SK-N-SH (cell line): ENCODE measurements around the gene CPEB3.

Source experiments
- EP300 ChIP-seq, 2 experiments: IDR thresholded peaks; 2 replicates each; pipeline versions ENCODE4 v1.4.0 to v1.6.1; 2012; ENCODE audit warnings: borderline replicate concordance in 1 of 2, low read depth in 1 of 2, low read length in 1 of 2
- FOXM1 ChIP-seq: IDR thresholded peaks from 2 replicates; pipeline ENCODE4 v1.4.0; 2012; ENCODE audit warnings: low read depth, mild to moderate bottlenecking
- GATA2 ChIP-seq: sonication (generic); formaldehyde crosslinking; IDR thresholded peaks from 2 replicates; pipeline ENCODE4 v1.5.0; 2020; ENCODE audit warnings: mild to moderate bottlenecking, missing genetic modification reagents
- NRF1 ChIP-seq: IDR thresholded peaks from 2 replicates; pipeline ENCODE4 v1.6.1; 2012; ENCODE audit warnings: low read depth, mild to moderate bottlenecking, low read length
- POLR2AphosphoS5 ChIP-seq: IDR thresholded peaks from 2 replicates; pipeline ENCODE4 v1.6.1; 2012; ENCODE audit warnings: low read depth, low read length
- REST ChIP-seq: IDR thresholded peaks from 2 replicates; pipeline ENCODE4 v1.6.1; 2012; ENCODE audit warnings: mild to moderate bottlenecking, low read depth, low read length, moderate library complexity
- RFX5 ChIP-seq: IDR thresholded peaks from 2 replicates; pipeline ENCODE4 v1.6.1; 2012; ENCODE audit warnings: mild to moderate bottlenecking, improper control_type of control experiment, low read length
- RXRA ChIP-seq: IDR thresholded peaks from 2 replicates; pipeline ENCODE4 v1.4.0; 2012; ENCODE audit warnings: low read depth, mild to moderate bottlenecking, borderline replicate concordance
- SIN3A ChIP-seq: IDR thresholded peaks from 2 replicates; pipeline ENCODE4 v1.6.1; 2012; ENCODE audit warnings: low read depth, mild to moderate bottlenecking, low read length, moderate library complexity, borderline replicate concordance
- TAF1 ChIP-seq: IDR thresholded peaks from 2 replicates; pipeline ENCODE4 v1.6.1; 2012; ENCODE audit warnings: low read depth, mild to moderate bottlenecking, low read length, moderate library complexity, borderline replicate concordance
- YY1 ChIP-seq: IDR thresholded peaks from 2 replicates; pipeline ENCODE4 v1.4.0; 2012; ENCODE audit warnings: low read depth, mild to moderate bottlenecking
- TF ChIP-seq, protein P1 (sequence below): fragments of 200-600 bp; sonication (generic); IDR thresholded peaks from 2 replicates; pipeline ENCODE4 v1.6.1; 2017; ENCODE audit warnings: antibody characterized with exemption, mild to moderate bottlenecking, moderate library complexity
- TF ChIP-seq, protein P2 (sequence below): IDR thresholded peaks from 2 replicates; pipeline ENCODE4 v1.4.0; 2012; ENCODE audit warnings: low read depth
- TF ChIP-seq, protein P3 (sequence below): fragments of 150-350 bp; IDR thresholded peaks from 2 replicates; pipeline ENCODE4 v1.6.1; 2017; ENCODE audit warnings: antibody characterized with exemption, low read length, low read depth, borderline replicate concordance

DNA sequence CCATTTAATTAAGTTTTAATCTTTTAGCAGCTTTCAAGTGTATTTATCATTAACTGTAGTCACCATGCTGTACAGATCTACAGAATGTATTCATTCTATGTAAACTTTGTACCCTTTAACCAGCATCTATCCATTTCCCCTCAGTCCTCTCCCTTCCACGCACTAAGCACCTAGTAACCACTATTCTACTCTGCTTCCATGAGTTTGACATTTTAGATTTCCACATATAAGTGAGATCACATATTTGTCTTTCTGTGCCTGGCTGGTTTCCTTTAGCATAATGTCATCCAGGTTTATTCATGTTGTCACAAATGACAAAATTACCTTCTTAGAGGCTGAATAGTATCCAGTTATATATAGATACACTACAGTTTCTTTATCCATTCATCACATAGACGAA lies 287.6 kb downstream of the CPEB3 start:
- TF ChIP-seq, protein P1, sequence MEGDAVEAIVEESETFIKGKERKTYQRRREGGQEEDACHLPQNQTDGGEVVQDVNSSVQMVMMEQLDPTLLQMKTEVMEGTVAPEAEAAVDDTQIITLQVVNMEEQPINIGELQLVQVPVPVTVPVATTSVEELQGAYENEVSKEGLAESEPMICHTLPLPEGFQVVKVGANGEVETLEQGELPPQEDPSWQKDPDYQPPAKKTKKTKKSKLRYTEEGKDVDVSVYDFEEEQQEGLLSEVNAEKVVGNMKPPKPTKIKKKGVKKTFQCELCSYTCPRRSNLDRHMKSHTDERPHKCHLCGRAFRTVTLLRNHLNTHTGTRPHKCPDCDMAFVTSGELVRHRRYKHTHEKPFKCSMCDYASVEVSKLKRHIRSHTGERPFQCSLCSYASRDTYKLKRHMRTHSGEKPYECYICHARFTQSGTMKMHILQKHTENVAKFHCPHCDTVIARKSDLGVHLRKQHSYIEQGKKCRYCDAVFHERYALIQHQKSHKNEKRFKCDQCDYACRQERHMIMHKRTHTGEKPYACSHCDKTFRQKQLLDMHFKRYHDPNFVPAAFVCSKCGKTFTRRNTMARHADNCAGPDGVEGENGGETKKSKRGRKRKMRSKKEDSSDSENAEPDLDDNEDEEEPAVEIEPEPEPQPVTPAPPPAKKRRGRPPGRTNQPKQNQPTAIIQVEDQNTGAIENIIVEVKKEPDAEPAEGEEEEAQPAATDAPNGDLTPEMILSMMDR: no peak
- no peak for TF ChIP-seq POLR2AphosphoS5
- TF ChIP-seq RFX5: no peak
- TF ChIP-seq NRF1: no peak
- no peak for TF ChIP-seq FOXM1
- no peak for TF ChIP-seq GATA2 (CRISPR knock-in tag)
- TF ChIP-seq SIN3A: no peak
- no peak for TF ChIP-seq TAF1
- TF ChIP-seq YY1: no peak
- no peak for TF ChIP-seq REST
- TF ChIP-seq, protein P2, sequence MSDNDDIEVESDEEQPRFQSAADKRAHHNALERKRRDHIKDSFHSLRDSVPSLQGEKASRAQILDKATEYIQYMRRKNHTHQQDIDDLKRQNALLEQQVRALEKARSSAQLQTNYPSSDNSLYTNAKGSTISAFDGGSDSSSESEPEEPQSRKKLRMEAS: no peak
- no peak for TF ChIP-seq RXRA
- no peak for TF ChIP-seq EP300 (IDR thresholded peaks at IDR 0.05; ENCODE audit: borderline replicate concordance in 1 of 2, low read depth in 1 of 2, low read length in 1 of 2)
- TF ChIP-seq, protein P3, sequence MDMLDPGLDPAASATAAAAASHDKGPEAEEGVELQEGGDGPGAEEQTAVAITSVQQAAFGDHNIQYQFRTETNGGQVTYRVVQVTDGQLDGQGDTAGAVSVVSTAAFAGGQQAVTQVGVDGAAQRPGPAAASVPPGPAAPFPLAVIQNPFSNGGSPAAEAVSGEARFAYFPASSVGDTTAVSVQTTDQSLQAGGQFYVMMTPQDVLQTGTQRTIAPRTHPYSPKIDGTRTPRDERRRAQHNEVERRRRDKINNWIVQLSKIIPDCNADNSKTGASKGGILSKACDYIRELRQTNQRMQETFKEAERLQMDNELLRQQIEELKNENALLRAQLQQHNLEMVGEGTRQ: no peak
